ENCODE results near the gene CENATAC.

Gene CENATAC

GRCh38 chr11:119065369-119065768, 67.4 kb downstream of the CENATAC start:
- Histone ChIP-seq H4K20me1 (ENCODE audit: insufficient read depth, low read length) (no peaks in the 10 kb centered on the region), H3K9ac (ENCODE audit: low read depth, low read length) (no peak overlapping the region), H3K36me3 (ENCODE audit: insufficient read depth, low read length) (peaks cover 12% of the 10 kb centered on the region), H2AFZ (ENCODE audit: low read depth, low read length) (no peak overlapping the region), H3K27me3 (ENCODE audit: insufficient read depth, low read length, poor library complexity) (no peaks in the 10 kb centered on the region), H3K27ac (ENCODE audit: low read length) (no peak overlapping the region; the same call in 1 of the 2 replicates), H3K79me2 (ENCODE audit: insufficient read depth, low read length) (peaks cover 59% of the 10 kb centered on the region), H3K4me1 (ENCODE audit: insufficient read depth, low read length) (peaks cover 35% of the 10 kb centered on the region), H3K4me3 (ENCODE audit: low read depth in 1 of 2, low read length in 2 of 2) (0 out of 4 replicates have a peak overlapping the region, but pooled peaks of 1 of the 2 experiments have one; percentile 6), H3K4me2 (ENCODE audit: insufficient read depth, low read length) (0 out of 2 replicates have a peak overlapping the region, but pooled peaks have one; percentile 82), H3K9me3 (ENCODE audit: insufficient read depth, low read length, severe bottlenecking) (no peaks in the 10 kb centered on the region)
- ATAC-seq (ENCODE audit: insufficient read depth, low read depth) (peak; percentile 27; the same call in 1 of the 3 replicates), DNase-seq (peak; percentile 53)
- TF ChIP-seq CTCF (IDR thresholded peaks at IDR 0.05; ENCODE audit: borderline replicate concordance, extremely low read depth, low read length, poor library complexity, severe bottlenecking) = peak; percentile 69
- TF ChIP-seq EZH2 (IDR thresholded peaks at IDR 0.05; ENCODE audit: borderline replicate concordance, low read depth, low read length, severe bottlenecking) = no peak
